ENCODE measurements around the gene BEX1.

DNA sequence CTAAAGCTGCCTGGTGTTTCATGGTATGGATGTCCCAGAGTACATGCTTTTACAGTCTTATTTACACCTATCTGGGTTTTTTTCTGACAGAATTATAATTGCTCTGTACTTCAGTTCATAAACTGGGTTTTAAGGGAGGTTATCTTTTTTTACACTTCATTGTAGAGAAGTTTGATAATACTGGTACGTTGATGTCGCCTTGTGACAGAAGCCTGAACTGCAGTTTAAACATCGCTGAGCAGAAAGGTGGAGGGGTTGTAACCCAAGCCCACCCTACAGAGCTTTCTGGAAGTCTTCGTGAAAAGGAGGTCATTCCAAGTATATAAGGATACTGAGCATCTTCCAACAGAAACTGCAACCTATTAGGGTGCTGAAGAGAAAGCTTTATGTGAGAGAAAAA lies 46.4 kb downstream of the BEX1 start:
- TF ChIP-seq ARNT (IDR thresholded peaks at IDR 0.05) (no peak), FOXK2 (IDR thresholded peaks at IDR 0.05) (no peak), ELF4 (IDR thresholded peaks at IDR 0.05) (no peak), L3MBTL2 (conservative IDR thresholded peaks at IDR 0.05) (no peak), HDGF (IDR thresholded peaks at IDR 0.05; ENCODE audit: borderline replicate concordance) (no peak), SUZ12 (IDR thresholded peaks at IDR 0.05) (no peak), SP1 (IDR thresholded peaks at IDR 0.05) (no peak), NFRKB (IDR thresholded peaks at IDR 0.05) (no peak), FOXM1 (IDR thresholded peaks at IDR 0.05; ENCODE audit: borderline replicate concordance) (no peak), FOXA1 (IDR thresholded peaks at IDR 0.05) (no peak), BHLHE40 (IDR thresholded peaks at IDR 0.05; ENCODE audit: borderline replicate concordance) (no peak), TARDBP (IDR thresholded peaks at IDR 0.05) (no peak), CTBP1 (IDR thresholded peaks at IDR 0.05; ENCODE audit: borderline replicate concordance) (no peak)
